IPS-NIHi7 (cell line): ENCODE results near the gene NR0B2.
A peak's percentile ranks its signal among the peaks of the same experiment; 100 is the strongest.
"Not testable (repeated sequence)": the region's sequence is repeated elsewhere in the genome, so short reads cannot be mapped to it uniquely, and the experiment has no call there.

Experiments used
- DNase-seq: peaks from one replicate; pipeline ENCODE4 v3.0.0; 2012; ENCODE audit warnings: mixed read lengths; ENCODE audit errors: extremely low spot score

NR0B2 gene

GRCh38 chr1:26889551-26890466, 24.0 kb downstream of the NR0B2 start, which contains the start of gene GPN2:
Gene GPN2, minus strand, starts transcription at chr1:26890283. Its CDS starts 187 bp downstream, at chr1:26890096.
- peak; percentile 90 for DNase-seq

GRCh38 chr1:26888231-26888630, 25.5 kb downstream of the NR0B2 start:
- DNase-seq, result no peak

DNA sequence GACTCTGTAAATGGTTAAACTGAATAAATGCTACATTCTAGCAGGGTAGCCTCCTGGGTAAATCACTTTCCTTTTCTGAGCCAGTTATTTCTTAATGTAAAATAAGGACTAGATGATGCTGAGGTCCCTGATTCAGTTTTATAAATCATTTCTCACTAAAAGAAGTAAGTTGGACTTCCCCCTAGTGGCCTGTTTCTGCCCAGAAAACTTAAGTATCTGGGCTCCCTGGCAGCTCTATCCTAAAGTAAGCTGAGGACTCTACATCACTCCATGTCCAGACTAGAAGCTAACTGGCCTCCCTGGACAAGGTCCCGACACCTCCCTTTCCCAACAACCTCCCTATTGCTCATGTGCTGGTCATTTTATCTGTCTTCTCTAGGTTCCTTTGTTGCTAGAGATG, 26.6 kb downstream of the NR0B2 start:
- DNase-seq, result no peak

GRCh38 chr1:26882696-26883463, 30.9 kb downstream of the NR0B2 start:
- no peak for DNase-seq

DNA sequence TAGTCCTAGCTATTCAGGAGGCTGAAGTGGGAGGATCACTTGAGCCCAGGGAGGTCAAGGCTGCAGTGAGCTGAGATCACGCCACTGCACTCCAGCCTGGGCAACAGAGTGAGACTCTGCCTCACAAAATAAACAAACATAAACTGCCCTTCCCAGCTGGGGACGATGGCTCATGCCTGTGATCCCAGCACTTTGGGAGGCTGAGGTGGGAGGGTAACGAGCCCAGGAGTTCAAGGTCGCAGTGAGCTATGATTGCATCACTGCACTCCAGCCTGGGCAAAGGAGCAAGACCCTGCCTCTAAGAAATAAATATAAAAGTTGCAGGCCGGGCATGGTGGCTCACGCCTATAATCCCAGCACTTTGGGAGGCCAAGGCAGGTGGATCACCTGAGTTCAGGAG, 32.2 kb downstream of the NR0B2 start:
- DNase-seq, result not testable (repeated sequence)

GRCh38 chr1:26879793-26880192, 34.0 kb downstream of the NR0B2 start:
- no peak for DNase-seq

- DNase-seq, result no peak
These were observed 36.4 kb downstream of the NR0B2 start for GRCh38 chr1:26877326-26877725.

DNA sequence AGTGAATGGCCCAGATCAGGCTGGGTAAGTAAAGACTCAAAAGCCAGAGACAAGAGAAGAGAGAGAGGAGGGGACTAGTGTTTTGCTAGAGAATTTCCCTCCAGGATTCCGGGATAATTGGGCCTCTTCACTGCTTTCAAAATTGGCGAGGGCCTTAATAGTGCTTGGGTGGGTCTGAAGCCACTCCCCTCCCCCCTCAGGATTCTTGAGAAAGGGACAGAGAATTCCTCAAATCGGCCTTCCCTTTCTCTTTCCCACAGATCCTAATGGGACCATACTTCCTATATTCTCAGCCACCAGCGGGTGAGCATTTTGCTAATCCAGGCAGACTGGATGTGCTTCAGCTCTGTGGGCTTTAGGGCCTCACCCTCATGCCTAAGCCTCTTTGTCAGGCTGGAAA, 38.9 kb downstream of the NR0B2 start:
- no peak for DNase-seq

- not testable (repeated sequence) for DNase-seq
These were observed 40.7 kb downstream of the NR0B2 start for GRCh38 chr1:26873097-26873496.

- DNase-seq, result peak; percentile 95
These were observed 48.9 kb downstream of the NR0B2 start for GRCh38 chr1:26864610-26865480.

GRCh38 chr1:26863685-26864077, 50.1 kb downstream of the NR0B2 start:
- DNase-seq, result no peak

DNA sequence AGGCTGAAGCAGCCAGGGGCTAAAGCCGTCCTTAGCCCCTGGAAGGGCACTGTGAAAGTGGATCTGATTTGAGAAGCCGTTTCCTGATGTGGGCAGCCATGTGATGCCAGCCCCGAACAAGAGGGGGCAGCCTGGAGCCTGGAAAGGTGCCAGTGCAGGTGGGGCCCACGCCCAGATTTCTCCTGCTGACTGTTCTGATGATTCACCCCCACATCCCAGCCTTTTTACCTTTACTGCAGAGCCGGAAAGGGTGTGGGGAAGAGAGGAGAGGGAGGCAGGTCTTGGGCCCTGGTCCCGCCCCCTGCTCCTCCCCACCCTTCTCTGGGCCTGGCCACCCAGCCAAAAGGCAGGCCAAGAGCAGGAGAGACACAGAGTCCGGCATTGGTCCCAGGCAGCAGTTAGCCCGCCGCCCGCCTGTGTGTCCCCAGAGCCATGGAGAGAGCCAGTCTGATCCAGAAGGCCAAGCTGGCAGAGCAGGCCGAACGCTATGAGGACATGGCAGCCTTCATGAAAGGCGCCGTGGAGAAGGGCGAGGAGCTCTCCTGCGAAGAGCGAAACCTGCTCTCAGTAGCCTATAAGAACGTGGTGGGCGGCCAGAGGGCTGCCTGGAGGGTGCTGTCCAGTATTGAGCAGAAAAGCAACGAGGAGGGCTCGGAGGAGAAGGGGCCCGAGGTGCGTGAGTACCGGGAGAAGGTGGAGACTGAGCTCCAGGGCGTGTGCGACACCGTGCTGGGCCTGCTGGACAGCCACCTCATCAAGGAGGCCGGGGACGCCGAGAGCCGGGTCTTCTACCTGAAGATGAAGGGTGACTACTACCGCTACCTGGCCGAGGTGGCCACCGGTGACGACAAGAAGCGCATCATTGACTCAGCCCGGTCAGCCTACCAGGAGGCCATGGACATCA, 50.7 kb downstream of the NR0B2 start, which contains the start of gene SFN:
Gene SFN (plus strand): TSS at position 369 of the 904 bp plus-strand sequence. CDS start 64 bp downstream, at position 433.
- DNase-seq, result peak; percentile 84

DNA sequence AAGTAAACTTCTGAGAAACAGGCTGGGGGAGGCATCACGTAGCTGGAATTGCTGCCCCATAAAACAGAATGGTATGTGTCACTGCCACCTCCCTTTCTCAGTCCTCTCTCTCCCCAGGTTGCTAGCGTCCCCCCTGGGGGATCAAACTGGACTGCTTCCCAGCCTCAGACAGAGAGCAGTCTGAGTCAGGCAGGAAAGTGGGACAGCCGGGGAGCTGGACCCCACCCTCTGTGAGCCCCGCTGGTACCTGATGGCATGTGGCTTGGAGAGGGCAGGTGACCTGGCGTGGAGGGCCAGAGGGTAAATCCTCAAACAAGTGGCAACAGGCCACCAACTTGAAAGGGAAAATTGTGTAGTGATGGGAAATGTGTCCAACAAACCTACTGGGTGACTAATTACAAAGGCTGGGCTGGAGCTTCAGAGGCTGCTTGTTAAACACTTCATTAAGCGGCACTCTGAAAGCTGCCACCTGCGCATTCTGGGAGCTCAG, 51.8 kb downstream of the NR0B2 start:
- no peak for DNase-seq
